HG03432 (cell line): ENCODE measurements around the gene PYY.
"Not testable (repeated sequence)": the region's sequence is repeated elsewhere in the genome, so short reads cannot be mapped to it uniquely, and the experiment has no call there.

ENCODE experiments used
- ATAC-seq: cut with Tn5 transposase; IDR thresholded peaks from one replicate; pipeline ENCODE4 v1.9.1; 2021; ENCODE audit warnings: mild to moderate bottlenecking, moderate library complexity; ENCODE audit not compliant: unreplicated experiment

PYY gene

DNA sequence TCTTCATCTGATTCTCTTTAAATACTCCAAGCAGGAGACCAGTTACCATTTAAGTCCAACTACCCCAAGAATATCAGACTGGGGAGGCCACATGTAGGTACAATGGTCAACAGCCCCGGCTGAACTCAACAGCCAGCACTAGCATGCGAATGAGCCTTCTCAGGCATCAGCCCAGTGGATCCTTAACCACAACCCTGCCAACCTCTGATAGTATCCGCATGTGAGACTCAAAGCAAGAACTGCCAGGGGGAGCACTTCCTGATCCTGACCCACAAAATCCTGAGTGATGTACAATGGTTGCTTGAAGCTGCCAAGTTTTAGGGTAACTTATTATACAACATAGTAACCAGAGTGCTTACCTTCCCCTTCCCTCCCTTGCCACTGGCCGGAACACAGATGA lies 4.0 kb downstream of the PYY start:
- no peak for ATAC-seq

DNA sequence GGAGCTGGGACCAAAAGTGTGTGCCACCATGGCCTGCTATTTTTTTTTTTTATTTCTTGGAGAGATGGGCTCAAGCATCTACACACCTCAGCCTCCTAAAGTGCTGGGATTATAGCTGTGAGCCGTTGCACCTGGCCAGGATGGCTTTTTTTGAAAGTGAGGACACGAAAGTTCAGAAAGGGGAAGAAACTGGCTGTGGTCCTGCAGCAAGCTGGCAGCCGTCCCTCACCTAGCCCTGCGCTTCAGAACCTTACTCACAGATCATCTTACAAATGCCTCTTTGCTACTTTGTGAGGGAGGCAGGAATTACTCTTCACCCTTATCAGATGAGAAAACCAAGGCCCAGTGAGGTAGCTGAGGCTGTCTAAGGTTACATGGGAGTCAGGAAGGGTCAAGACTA lies 7.0 kb downstream of the PYY start:
- ATAC-seq, result no peak

DNA sequence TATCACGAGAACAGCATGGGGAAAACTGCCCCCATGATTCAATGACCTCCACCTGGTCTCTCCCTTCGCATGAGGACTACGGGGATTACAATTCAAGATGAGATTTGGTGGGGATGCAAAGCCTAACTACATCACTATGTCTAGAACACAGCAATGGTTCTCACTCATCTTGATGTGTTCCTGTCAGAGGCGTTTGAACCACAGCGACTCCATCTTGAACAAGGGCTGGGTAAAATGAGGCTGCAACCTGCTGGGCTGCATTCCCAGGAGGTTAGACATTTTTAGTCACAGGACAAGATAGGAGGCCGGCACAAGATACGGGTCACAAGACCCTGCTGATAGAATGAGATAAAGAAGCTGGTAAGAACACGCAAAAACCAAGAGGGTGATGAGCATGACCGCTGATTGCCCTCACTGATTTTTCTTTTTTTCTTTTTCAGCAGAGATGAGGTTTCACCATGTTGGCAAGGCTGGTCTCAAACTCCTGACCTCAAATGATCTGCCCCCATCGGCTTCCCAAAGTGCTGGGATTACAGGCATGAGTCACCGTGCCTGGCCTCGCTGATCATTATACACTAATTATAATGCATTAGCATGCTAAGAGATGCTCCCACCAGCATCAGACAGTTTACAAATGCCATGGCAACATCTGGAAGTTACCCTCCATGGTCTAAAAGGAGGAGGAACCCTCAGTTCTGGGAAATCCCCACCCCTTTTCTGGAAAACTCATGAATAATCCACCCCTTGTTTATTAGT lies 8.5 kb downstream of the PYY start:
- ATAC-seq, result no peak

DNA sequence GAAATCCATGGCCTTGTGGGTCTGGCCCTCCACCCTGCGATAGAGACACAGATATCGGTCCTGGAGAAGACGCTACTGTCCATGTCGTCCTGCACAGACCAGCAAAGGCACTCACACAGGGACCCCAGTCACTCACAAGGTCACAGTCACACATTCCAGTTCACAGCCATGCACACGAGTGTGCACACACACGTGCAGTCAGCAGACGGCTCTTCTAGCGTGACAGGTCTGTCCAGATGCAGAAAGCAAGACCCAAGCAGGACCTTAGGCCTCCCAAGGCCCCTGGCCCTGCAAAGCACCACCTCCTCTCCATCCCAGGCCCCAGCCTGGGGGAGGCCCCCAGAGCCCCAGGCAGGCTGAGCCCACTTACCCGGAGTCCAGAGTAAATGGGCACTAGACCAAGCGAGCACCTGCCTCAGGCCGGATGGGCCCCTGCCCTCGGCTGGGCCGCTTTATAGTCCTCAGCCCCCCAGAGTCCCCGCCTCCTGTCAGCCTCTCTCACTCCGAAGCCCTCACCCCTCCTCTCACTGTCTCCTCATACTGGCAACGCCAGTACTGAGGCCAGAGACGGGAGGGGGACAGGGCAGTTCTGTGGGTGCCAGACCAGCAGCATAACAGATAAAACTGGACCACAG lies 11.6 kb downstream of the PYY start, which contains the start of gene PPY:
Gene PPY (minus strand): TSS at position 426 of the 635 bp plus-strand sequence. CDS start 822 bp downstream, outside the sequence.
- ATAC-seq, result no peak

DNA sequence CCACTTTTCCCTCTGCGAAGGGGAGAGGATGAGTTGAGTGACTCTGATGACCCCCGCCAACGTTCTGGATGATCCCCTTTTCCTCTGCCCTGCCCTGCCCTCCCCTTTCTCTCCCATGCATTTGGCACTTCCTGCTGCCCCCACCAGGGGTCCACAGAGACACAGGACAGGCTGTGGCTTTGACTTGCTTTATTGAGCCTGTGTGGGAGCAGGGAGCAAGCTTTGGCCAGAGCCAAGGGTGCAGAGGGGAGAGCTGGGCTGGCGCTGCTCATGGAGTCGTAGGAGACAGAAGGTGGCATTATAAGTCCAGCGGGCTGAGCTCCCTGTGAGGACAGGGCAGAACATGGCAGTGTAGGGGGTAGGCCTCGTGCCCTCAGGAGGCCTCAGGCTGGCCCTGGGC lies 13.1 kb downstream of the PYY start:
- no peak for ATAC-seq

DNA sequence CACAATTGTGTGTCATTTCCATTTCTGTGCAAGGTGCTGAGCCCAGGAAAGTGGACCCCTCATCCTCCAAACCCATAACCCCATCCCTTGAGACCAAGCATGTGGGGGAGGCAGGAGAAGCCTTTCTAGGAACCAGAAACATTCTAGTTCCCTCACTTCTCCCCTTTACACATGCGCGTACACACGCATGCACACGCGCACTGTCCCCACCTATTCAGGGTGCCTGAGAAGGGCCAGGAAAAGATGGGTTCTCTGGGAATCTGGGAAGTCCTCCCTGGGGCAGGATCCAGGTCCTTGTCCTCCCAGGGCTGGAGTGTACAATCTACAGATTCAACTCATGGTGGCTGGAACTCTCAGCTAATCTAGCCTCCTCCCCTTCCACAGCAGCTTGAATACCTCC lies 13.9 kb downstream of the PYY start:
- ATAC-seq, result no peak

DNA sequence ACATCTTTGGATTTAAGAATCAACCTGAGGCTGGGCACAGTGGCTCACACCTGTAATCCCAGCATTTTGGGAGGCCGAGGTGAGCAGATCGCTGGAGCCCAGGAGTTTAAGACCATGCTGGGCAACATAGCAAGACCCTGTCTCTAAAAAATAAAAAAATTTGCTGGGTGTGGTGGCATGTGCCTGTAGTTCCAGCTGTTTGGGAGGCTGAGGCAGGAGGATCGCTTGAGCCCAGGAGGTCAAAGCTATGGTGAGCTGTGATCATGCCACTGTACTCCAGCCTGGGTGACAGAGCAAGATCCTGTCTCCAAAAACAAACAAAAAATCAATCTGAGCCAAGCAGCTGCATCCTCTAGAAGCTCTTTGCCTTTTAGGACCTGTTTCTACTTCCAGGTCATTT lies 14.3 kb downstream of the PYY start:
- ATAC-seq, result not testable (repeated sequence)

DNA sequence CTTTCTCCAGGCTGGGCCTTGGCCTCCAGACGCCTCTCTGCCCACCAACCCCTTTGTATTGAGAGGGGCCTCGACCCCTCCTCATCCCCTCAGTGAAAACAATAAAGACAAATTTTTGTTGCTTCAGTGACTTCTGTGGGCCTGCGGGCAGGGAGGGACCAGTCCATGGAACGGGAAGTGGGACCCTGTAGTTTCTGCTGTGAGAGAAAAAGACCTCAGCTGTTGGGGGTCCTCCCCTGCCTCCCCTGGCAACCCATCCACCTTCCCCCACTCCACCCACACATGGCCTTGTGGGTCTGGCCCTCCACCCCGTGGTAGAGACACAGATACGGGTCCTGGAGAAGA lies 14.9 kb downstream of the PYY start:
- ATAC-seq, result no peak

DNA sequence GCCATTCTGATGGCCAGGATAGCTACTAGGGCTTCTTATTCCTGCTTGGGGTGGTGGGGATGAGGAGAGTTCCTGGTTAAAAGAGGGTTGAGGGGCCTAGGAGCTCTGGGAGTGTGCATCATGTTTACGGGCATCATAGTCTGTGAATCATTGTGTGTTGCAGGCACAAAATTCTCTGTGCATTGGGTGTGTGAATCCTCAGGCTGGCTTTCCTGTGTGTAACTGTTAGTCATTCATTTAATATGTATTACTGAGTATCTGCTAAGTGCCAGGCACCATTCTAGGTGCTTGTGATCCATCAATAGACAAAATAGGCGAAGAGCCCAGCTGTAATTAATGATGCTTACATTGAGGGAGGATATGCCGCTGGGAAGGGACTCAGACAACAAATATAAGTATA lies 17.3 kb downstream of the PYY start:
- no peak for ATAC-seq

DNA sequence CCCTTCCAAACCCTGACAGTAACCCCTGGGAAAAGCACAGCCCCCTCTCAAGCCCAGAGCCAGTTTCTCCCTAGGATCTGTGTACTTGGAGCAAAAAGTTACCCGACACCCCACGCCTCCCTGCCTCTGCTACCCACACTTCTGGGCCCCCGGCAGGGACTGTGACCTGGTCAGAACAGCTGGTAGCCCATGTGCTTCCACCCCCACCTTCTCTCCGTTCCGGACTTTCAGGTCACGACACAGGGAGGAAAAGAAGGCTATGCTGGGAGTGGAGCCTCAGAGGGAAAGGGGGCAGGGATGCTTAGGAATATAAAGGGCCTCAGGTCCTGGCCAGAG lies 17.8 kb downstream of the PYY start:
- no peak for ATAC-seq

DNA sequence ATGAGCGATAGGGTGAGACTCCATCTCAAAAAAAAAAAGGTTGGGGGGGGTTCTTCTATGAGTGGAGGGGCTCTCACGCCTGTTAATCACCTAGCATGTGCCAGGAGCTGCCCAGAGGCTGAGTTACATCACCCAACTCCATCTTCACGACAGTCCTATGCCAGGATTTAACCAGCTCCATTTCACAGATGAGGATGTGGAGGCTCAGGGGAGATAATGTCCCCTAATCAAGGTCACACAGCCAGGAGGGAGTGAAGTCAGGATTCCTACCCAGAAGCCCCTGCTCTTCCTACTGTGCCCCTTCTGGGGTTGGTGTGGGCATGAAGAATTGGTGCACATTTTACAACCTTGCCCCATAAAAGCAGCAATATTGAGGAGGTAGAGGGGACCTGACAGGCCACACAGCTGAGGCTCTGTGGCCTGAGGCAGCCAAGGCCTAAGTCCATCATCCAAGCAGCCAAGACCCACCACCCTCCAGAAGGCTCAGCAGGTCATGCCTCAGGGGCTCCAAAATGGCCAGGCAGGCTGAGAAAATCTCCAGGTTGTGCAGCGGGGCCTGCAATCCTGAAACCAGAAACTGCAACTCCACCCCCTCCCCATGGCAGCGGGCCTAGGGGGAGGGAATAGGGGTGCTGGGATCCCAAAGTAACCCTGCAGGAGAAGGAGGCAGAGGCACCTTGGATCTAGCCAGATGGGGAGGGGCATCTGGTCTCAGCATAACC lies 18.4 kb downstream of the PYY start:
- no peak for ATAC-seq

DNA sequence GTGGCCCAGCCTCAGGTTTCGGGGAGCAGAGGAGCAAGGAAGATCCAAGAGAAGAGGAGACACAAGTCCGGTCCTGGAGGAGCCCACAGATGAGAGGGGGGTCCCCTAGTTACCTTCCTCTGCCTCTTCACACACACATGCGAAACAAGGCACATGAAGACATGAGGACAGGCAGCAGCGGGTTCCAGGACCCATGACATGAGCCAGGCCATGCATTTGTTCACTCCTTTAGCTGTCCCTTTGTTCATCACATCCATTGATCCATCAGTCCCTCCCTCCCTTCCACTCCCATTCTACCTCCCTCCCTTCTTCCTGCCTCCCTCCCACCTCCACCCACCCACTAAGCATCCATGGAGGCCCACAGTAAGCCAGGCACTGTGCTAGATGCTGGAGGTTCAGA lies 20.8 kb downstream of the PYY start:
- no peak for ATAC-seq

DNA sequence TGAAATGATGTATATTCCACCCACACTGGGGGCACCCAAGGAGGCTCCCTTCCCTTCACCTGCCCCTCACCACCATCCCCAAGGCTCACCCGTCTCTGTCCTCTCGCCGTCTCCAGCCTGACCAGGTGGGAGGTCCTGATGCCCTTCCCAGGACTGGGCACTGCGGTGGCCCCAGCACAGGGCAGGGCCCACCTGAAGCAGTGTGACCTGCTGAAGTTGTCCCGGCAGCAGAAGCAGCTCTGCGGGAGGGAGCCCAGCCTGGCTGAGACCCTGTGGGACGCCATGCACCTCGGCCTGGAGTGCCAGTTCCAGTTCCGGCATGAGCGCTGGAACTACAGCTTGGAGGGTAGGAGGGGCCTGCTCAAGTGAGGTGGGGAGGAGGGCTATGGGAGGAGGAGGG lies 21.4 kb downstream of the PYY start:
- no peak for ATAC-seq

DNA sequence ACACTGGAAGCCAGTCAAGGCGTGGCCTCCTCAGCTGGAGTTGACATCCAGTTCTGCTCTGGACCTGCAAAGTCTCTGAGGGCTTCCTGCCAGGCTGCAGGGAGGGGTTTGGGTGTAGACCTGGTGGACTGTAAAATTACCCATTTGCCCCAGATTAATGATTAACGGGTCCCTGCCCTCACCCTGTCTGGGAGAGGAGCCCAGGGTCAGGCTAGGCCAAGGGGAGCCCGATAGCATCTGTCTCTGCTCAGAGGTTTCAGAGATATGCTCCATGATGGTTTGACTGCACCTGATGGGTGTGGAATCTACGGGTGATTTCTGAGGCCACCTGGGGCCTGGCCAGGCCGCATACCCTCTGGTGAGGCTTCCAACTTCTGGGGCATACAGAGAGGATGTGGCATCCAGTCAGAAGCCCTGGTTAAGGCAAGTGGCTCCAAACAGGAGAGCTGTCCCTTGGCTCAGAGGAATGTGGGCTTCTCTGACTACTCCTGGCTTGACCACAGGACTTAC lies 22.6 kb downstream of the PYY start:
- ATAC-seq, result no peak

DNA sequence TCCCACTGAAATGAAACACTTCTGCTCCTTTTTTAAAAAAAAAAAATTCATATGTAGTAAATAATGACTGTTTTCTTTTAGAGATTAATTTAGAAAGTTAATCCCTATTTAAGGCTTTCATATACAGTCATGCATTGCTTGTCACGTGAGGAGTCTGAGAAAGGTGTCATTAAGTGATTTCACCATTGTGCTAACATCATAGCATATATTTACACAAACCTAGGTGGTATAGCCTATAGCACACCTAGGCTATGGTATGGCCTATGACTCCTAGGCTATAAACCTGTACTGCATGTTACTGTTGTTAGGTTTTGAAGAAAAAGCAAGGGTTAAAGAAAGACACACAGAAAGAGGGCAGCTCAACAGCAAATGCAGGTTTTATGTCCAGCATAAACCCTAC lies 25.1 kb downstream of the PYY start:
- ATAC-seq, result no peak

DNA sequence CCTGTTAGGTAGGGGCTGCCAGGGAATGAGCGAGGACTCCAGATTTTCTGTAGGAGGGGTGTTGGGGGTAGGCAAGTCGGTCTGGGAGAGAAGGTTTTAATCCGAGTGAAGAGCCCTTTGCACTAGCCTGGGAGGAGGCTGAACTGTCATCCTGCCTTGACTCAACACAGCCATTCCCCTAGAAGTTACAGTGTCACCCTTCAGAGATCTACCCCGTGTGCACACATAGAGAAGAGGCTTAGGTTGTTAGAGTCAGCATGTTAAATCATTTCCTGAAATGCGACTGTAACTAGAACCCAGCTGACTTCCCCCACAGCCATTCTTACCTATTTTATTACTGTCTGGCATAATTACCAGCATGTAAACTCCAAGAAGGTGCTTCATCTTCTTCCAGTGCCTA lies 25.8 kb downstream of the PYY start:
- not testable (repeated sequence) for ATAC-seq

DNA sequence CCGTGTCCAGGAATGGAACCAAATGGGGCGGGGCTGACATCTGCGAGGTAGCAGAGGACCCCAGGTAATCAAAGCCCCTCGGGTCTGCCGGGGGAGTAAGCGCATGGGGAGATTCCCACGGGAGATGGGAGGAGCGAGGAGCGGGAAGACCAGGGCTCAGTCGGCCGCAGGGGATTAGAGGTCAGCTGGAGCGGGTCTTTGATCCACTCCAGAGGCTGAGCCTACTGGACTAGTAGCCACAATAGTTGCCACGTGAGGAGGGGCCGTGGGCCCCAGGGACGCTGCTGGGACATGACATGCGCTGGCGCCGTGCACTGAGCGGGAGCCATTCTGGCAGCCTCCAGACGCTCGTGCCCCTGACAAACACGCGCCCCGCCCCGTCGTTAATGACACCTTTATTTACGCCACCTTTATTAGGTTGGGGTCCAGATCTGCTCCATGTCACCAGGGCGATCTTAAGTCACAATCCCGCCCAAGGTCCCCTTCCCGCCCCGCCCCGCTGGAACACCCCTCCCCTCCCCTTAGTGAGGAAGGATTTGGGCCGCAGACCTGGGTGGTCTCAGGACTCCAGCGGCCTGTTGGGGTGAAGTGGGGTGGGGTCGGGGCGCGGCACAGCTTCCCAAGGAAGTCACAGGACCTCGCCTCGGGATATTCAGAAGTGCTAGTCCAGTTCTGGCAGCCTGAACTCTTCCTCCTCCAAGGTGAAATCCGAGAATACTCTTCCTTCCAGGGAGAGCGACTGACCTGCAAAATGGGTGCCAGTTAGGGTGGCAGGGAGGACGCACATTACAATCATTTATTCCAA lies 26.5 kb downstream of the PYY start:
- no peak for ATAC-seq

DNA sequence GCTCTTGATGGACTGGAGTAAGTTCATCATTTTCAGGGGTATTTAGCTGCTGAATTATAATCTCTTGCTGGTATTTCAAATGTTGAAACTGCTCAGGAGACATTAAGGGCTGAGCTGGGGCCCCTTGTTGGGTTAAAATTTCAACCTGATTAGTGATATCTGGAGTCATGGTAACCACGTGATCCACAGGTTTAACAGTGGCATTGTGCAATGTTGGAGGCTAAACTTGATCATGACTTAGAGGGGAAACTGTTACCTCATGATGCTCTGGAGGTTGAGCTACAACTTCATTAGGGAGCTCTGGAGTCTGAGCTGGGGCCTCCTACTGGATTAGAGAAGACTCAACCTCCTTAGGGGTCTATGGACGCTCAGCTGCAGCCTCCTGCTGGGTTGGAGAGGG lies 29.2 kb downstream of the PYY start:
- ATAC-seq, result no peak

DNA sequence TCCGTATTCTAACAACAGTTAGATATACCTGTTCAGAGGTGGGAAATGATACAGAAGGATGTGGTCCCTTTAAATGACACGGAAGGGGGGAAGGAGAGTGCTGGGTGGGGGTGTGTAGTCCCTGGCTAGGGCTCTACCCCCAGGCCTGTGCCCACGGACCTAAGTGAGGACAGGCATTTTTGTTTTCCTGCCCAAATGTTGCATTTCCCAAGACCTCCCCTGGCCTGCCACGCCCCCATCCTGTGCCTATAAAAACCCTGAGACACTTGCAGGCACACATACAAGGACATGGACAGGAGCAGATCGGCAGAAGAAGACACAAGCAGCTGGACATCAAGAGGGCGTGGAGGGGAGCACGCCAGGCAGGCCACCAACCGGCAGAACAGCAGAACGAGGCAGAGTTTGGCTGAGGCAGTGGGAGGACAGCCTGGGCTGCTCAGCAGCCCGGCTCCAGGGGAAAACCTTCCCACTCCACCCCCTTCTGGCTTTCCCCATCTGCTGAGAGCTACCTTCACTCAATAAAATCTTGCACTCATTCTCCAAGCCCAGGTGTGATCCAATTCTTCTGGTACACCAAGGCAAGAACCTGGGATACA lies 33.1 kb downstream of the PYY start:
- no peak for ATAC-seq

DNA sequence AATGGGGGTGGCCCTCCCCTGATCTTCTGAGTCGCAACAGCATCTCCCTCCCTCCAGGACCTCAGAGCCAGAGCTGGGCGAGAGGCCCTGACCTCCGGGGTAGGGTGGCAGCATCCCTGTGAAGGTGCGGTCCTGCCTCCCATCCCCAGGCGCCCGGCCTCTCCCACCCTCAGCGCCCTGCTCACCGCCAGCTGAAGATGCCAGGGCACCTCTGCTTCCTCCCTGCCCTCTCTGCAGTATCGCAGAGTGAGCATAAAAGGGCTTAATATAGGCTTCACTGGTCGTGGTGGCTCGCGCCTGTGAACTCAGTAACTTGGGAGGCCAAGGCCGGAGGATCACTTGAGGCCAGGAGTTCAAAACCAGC lies 35.7 kb downstream of the PYY start:
- ATAC-seq, result no peak
